ENCODE data around the gene MC1R. TPM values are rescaled to one million over a fixed set of nuclear protein-coding genes. Genes with fewer than 3 reads are reported as not detected.
"Not testable (repeated sequence)": the region's sequence is repeated elsewhere in the genome, so short reads cannot be mapped to it uniquely, and the experiment has no call there.

The MC1R gene
- total RNA-seq, 1 experiment from 2014 or later: 34.3 TPM

DNA sequence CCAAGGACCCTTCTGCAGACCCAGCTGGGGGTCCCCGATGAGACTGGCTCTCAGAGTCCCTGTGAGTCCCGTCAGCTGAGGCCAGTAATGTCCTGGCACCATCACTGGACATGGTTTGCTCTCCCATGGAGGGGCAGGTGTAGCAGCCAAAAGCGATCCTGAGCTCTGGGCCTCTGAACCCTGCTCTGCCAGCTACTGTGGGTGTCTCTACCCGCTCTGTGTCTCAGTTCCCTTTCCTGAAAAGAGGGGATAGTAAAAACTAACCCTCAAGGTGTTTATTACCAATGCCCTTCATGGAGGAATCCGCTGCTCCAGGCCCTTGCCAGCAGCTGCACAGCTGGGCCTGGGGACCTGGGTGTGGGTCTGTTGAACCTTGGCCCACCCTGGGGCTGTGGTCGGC, 13.3 kb downstream of the MC1R start:
- Histone ChIP-seq H3K27me3 (ENCODE audit: insufficient read depth, low read depth) (no peaks in the 10 kb centered on the region), H3K4me2 (no peak overlapping the region), H3K27ac (no peak overlapping the region), H4K20me1 (ENCODE audit: insufficient read depth) (peaks cover 3% of the 10 kb centered on the region; the same call in 1 of the 2 replicates), H3K79me2 (ENCODE audit: low read depth) (no peaks in the 10 kb centered on the region), H3K36me3 (ENCODE audit: low read depth) (no peaks in the 10 kb centered on the region), H3K4me3 (no peak overlapping the region), H3K9me3 (ENCODE audit: insufficient read depth, low read depth) (no peaks in the 10 kb centered on the region), H3K9me2 (ENCODE audit: insufficient read depth) (no peaks in the 10 kb centered on the region), H3K4me1 (replicated peaks; ENCODE audit: insufficient read depth) (no peaks in the 10 kb centered on the region), H2AFZ (no peak overlapping the region), H3F3A (ENCODE audit: insufficient read depth, low read depth) (no peaks in the 10 kb centered on the region)
- TF ChIP-seq, protein P1, sequence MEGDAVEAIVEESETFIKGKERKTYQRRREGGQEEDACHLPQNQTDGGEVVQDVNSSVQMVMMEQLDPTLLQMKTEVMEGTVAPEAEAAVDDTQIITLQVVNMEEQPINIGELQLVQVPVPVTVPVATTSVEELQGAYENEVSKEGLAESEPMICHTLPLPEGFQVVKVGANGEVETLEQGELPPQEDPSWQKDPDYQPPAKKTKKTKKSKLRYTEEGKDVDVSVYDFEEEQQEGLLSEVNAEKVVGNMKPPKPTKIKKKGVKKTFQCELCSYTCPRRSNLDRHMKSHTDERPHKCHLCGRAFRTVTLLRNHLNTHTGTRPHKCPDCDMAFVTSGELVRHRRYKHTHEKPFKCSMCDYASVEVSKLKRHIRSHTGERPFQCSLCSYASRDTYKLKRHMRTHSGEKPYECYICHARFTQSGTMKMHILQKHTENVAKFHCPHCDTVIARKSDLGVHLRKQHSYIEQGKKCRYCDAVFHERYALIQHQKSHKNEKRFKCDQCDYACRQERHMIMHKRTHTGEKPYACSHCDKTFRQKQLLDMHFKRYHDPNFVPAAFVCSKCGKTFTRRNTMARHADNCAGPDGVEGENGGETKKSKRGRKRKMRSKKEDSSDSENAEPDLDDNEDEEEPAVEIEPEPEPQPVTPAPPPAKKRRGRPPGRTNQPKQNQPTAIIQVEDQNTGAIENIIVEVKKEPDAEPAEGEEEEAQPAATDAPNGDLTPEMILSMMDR (conservative IDR thresholded peaks at IDR 0.05): no peak
- no peak for TF ChIP-seq EZH2 (IDR thresholded peaks at IDR 0.05; ENCODE audit: low read depth)
- BruUV-seq (replicated peaks): no TSS peak
- intact Hi-C loops (cut with micrococcal nuclease; ENCODE audit: unreplicated experiment): no loop called here
- CTCF ChIA-PET: no interaction called here
- POLR2A ChIA-PET (ENCODE audit: unreplicated experiment): no interaction called here
- DNase-seq: no peak

DNA sequence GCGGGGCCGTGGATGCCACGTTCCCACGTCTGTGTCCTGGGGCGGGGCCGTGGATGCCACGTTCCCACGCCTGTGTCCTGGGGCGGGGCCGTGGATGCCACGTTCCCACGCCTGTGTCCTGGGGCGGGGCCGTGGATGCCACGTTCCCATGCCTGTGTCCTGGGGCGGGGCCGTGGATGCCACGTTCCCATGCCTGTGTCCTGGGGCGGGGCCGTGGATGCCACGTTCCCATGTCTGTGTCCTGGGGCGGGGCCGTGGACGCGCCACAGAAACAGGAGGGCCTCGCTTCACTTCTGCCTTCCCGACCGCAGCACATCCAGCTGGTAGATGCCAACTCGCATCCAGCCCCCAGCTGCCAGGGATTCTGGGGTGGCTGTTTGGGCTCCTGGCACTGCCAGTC, 15.4 kb downstream of the MC1R start:
- POLR2A ChIA-PET (ENCODE audit: unreplicated experiment); H3K9me2 ChIP-seq (ENCODE audit: insufficient read depth); H3K27me3 ChIP-seq (ENCODE audit: insufficient read depth, low read depth); BruUV-seq (replicated peaks); H3K4me3 ChIP-seq; H3K4me1 ChIP-seq (replicated peaks; ENCODE audit: insufficient read depth); H3K9me3 ChIP-seq (ENCODE audit: insufficient read depth, low read depth); H3F3A ChIP-seq (ENCODE audit: insufficient read depth, low read depth); H3K27ac ChIP-seq; DNase-seq; H3K79me2 ChIP-seq (ENCODE audit: low read depth); intact Hi-C loops (cut with micrococcal nuclease; ENCODE audit: unreplicated experiment); H4K20me1 ChIP-seq (ENCODE audit: insufficient read depth); H3K36me3 ChIP-seq (ENCODE audit: low read depth); H2AFZ ChIP-seq; H3K4me2 ChIP-seq: not testable (repeated sequence)
- CTCF ChIA-PET: interaction anchor here (0.6 kb wide), 1 partner anchor 9 kb away, joined by 4 read pairs; no protein-coding TSS in a partner anchor

DNA sequence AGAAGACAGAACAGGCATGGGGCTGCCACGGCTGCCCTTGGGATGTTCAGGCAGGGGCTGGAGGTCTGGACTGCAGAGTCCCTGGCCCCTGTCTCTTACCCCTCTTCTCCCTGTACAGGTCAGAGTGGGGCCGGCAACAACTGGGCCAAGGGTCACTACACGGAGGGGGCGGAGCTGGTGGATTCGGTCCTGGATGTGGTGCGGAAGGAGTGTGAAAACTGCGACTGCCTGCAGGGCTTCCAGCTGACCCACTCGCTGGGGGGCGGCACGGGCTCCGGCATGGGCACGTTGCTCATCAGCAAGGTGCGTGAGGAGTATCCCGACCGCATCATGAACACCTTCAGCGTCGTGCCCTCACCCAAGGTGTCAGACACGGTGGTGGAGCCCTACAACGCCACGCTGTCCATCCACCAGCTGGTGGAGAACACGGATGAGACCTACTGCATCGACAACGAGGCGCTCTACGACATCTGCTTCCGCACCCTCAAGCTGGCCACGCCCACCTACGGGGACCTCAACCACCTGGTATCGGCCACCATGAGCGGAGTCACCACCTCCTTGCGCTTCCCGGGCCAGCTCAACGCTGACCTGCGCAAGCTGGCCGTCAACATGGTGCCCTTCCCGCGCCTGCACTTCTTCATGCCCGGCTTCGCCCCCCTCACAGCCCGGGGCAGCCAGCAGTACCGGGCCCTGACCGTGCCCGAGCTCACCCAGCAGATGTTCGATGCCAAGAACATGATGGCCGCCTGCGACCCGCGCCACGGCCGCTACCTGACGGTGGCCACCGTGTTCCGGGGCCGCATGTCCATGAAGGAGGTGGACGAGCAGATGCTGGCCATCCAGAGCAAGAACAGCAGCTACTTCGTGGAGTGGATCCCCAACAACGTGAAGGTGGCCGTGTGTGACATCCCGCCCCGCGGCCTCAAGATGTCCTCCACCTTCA, 16.2 kb downstream of the MC1R start:
- H3K9me2 ChIP-seq (ENCODE audit: insufficient read depth): no peaks in the 10 kb centered on the region
- no peaks in the 10 kb centered on the region for H3F3A ChIP-seq (ENCODE audit: insufficient read depth, low read depth)
- H2AFZ ChIP-seq: no peak overlapping the region
- H3K4me3 ChIP-seq: no peak overlapping the region
- H3K27ac ChIP-seq: no peak overlapping the region
- no peak overlapping the region for H3K4me2 ChIP-seq
- no peaks in the 10 kb centered on the region for H3K79me2 ChIP-seq (ENCODE audit: low read depth)
- no peaks in the 10 kb centered on the region for H3K4me1 ChIP-seq (replicated peaks; ENCODE audit: insufficient read depth)
- TF ChIP-seq, protein P1 (conservative IDR thresholded peaks at IDR 0.05): no peak
- TF ChIP-seq EZH2 (IDR thresholded peaks at IDR 0.05; ENCODE audit: low read depth): no peak
- ChIA-PET POLR2A (ENCODE audit: unreplicated experiment) (no interaction called here), CTCF (no interaction called here)
- intact Hi-C loops (cut with micrococcal nuclease; ENCODE audit: unreplicated experiment): no loop called here
- BruUV-seq (replicated peaks): no TSS peak
- H3K36me3 ChIP-seq (ENCODE audit: low read depth): no peaks in the 10 kb centered on the region
- H4K20me1 ChIP-seq (ENCODE audit: insufficient read depth): no peaks in the 10 kb centered on the region
- no peaks in the 10 kb centered on the region for H3K9me3 ChIP-seq (ENCODE audit: insufficient read depth, low read depth)
- H3K27me3 ChIP-seq (ENCODE audit: insufficient read depth, low read depth): 0 out of 2 replicates have a peak, but pooled peaks cover 5% of the 10 kb centered on the region
- DNase-seq: no peak

DNA sequence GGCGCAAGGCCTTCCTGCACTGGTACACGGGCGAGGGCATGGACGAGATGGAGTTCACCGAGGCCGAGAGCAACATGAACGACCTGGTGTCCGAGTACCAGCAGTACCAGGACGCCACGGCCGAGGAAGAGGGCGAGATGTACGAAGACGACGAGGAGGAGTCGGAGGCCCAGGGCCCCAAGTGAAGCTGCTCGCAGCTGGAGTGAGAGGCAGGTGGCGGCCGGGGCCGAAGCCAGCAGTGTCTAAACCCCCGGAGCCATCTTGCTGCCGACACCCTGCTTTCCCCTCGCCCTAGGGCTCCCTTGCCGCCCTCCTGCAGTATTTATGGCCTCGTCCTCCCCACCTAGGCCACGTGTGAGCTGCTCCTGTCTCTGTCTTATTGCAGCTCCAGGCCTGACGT, 17.0 kb downstream of the MC1R start:
- H3K27ac ChIP-seq; H3F3A ChIP-seq (ENCODE audit: insufficient read depth, low read depth); H3K4me3 ChIP-seq; H4K20me1 ChIP-seq (ENCODE audit: insufficient read depth); H3K36me3 ChIP-seq (ENCODE audit: low read depth); H3K9me2 ChIP-seq (ENCODE audit: insufficient read depth); H3K4me1 ChIP-seq (replicated peaks; ENCODE audit: insufficient read depth); H3K27me3 ChIP-seq (ENCODE audit: insufficient read depth, low read depth); H3K4me2 ChIP-seq; POLR2A ChIA-PET (ENCODE audit: unreplicated experiment); H2AFZ ChIP-seq; H3K79me2 ChIP-seq (ENCODE audit: low read depth); BruUV-seq (replicated peaks); H3K9me3 ChIP-seq (ENCODE audit: insufficient read depth, low read depth); DNase-seq; intact Hi-C loops (cut with micrococcal nuclease; ENCODE audit: unreplicated experiment); CTCF ChIA-PET: not testable (repeated sequence)
